GM12801 (cell line): ENCODE results near the gene LIF.

Source experiments
- CTCF ChIP-seq: IDR thresholded peaks from one replicate; pipeline ENCODE4 v1.5.1; 2011; ENCODE audit warnings: control low read depth; ENCODE audit not compliant: insufficient read length; ENCODE audit errors: extremely low read depth

LIF gene

GRCh38 chr22:30266445-30267381 is 20.2 kb upstream of the LIF start, which contains the start of gene OSM:
OSM (minus strand) TSS chr22:30266851; CDS start chr22:30266799, 52 bp downstream.
- no peak for TF ChIP-seq CTCF

- TF ChIP-seq CTCF: no peak
Measured at GRCh38 chr22:30265823-30266444, 19.4 kb upstream of the LIF start.

- no peak for TF ChIP-seq CTCF
Measured at GRCh38 chr22:30265131-30265720, 18.7 kb upstream of the LIF start.

GRCh38 chr22:30263883-30264282 is 17.3 kb upstream of the LIF start:
- no peak for TF ChIP-seq CTCF

GRCh38 chr22:30262917-30263741 is 16.6 kb upstream of the LIF start:
- peak; percentile 66 for TF ChIP-seq CTCF

- TF ChIP-seq CTCF: no peak
Measured at GRCh38 chr22:30262112-30262511, 15.6 kb upstream of the LIF start.
